Measurements from ENCODE around the gene LAD1. TPM values are rescaled to one million over a fixed set of nuclear protein-coding genes. Genes with fewer than 3 reads are reported as not detected.

LAD1 gene
- total RNA-seq, 1 donor from 2014 or later, result 38.0 TPM

GRCh38 chr1:201436969-201437368 is 37.8 kb upstream of the LAD1 start:
- H3K27ac Mint-ChIP-seq, result no peak overlapping the region
- DNase-seq (ENCODE audit: low spot score, unreplicated experiment), result no peak
- peaks cover 12% of the 10 kb centered on the region for H3K27me3 Mint-ChIP-seq
- TF ChIP-seq, protein P1, sequence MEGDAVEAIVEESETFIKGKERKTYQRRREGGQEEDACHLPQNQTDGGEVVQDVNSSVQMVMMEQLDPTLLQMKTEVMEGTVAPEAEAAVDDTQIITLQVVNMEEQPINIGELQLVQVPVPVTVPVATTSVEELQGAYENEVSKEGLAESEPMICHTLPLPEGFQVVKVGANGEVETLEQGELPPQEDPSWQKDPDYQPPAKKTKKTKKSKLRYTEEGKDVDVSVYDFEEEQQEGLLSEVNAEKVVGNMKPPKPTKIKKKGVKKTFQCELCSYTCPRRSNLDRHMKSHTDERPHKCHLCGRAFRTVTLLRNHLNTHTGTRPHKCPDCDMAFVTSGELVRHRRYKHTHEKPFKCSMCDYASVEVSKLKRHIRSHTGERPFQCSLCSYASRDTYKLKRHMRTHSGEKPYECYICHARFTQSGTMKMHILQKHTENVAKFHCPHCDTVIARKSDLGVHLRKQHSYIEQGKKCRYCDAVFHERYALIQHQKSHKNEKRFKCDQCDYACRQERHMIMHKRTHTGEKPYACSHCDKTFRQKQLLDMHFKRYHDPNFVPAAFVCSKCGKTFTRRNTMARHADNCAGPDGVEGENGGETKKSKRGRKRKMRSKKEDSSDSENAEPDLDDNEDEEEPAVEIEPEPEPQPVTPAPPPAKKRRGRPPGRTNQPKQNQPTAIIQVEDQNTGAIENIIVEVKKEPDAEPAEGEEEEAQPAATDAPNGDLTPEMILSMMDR (IDR thresholded peaks at IDR 0.05; ENCODE audit: unreplicated experiment), result no peak
- no peak overlapping the region for H3K4me3 Mint-ChIP-seq (ENCODE audit: low read depth)
- H3K9me3 Mint-ChIP-seq (ENCODE audit: low read depth), result peaks cover 11% of the 10 kb centered on the region
- no peaks in the 10 kb centered on the region for H3K36me3 Mint-ChIP-seq (ENCODE audit: insufficient read depth)
- H3K4me1 Mint-ChIP-seq (ENCODE audit: low read depth), result peaks cover 4% of the 10 kb centered on the region

DNA sequence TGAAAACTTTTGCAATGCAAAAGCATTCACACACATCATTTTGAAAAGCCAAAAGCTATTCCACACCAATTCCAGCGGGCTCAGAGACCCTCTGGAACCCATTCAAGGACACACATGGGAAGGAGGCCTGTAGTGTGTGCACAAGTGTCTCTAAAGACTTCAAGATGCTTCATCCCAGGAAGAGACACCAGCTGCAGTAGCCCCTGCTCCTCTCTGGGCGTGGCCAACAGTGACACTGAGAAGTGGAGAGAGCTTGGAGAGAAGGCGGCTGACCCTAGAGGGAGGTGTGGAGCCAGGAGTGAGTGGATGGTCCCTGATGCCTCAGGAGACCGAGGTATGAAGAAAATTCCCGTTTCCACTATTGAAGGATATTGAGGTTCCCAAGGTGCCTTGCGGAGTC is 37.3 kb upstream of the LAD1 start:
- Mint-ChIP-seq H3K4me3 (ENCODE audit: low read depth) (no peak overlapping the region), H3K4me1 (ENCODE audit: low read depth) (peaks cover 4% of the 10 kb centered on the region), H3K27me3 (peaks cover 12% of the 10 kb centered on the region), H3K36me3 (ENCODE audit: insufficient read depth) (no peaks in the 10 kb centered on the region), H3K27ac (no peak overlapping the region), H3K9me3 (ENCODE audit: low read depth) (peaks cover 10% of the 10 kb centered on the region)
- TF ChIP-seq, protein P1 (IDR thresholded peaks at IDR 0.05; ENCODE audit: unreplicated experiment), result no peak
- no peak for DNase-seq (ENCODE audit: low spot score, unreplicated experiment)

DNA sequence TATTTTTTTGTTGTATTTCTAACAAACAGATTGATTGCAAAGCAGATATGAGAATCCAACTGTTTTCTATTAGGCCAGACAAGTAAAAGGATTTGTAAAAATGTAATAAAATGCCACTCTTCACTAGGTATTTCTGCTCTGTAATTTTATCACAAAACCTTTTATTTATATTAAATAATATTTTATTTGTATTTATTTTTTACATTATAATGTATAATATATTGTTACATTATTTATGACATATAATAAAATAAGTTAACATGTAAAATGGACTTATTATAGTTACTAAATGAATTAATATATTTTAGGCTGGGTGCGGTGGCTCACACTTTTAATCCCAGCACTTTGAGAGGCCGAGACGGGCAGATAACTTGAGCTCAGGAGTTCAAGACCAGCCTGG is 35.1 kb upstream of the LAD1 start:
- no peak overlapping the region for H3K4me3 Mint-ChIP-seq (ENCODE audit: low read depth)
- H3K27me3 Mint-ChIP-seq, result peaks cover 18% of the 10 kb centered on the region
- TF ChIP-seq, protein P1 (IDR thresholded peaks at IDR 0.05; ENCODE audit: unreplicated experiment), result no peak
- H3K4me1 Mint-ChIP-seq (ENCODE audit: low read depth), result peaks cover 4% of the 10 kb centered on the region
- no peak overlapping the region for H3K27ac Mint-ChIP-seq
- no peaks in the 10 kb centered on the region for H3K36me3 Mint-ChIP-seq (ENCODE audit: insufficient read depth)
- DNase-seq (ENCODE audit: low spot score, unreplicated experiment), result no peak
- no peaks in the 10 kb centered on the region for H3K9me3 Mint-ChIP-seq (ENCODE audit: low read depth)

DNA sequence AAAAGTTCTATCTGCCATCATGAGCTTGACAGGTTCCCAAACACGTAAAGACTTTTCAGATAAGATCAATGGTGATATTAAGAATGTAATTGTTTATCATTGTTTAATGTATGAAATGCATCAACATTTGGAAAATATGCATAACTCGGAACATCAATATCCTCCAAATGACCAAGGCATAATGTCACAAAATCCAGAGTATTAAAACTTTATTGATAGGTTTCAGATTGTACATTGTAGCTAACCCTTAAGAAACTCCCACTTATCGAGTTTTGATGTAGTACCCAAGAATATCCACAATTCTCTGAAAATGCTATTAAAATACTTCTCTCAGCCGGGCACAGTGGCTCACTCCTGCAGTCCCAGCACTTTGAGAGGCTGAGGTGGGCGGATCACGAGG is 34.5 kb upstream of the LAD1 start:
- no peak overlapping the region for H3K27ac Mint-ChIP-seq
- peaks cover 4% of the 10 kb centered on the region for H3K4me1 Mint-ChIP-seq (ENCODE audit: low read depth)
- no peaks in the 10 kb centered on the region for H3K9me3 Mint-ChIP-seq (ENCODE audit: low read depth)
- H3K4me3 Mint-ChIP-seq (ENCODE audit: low read depth), result no peak overlapping the region
- DNase-seq (ENCODE audit: low spot score, unreplicated experiment), result no peak
- no peaks in the 10 kb centered on the region for H3K36me3 Mint-ChIP-seq (ENCODE audit: insufficient read depth)
- TF ChIP-seq, protein P1 (IDR thresholded peaks at IDR 0.05; ENCODE audit: unreplicated experiment), result no peak
- peaks cover 18% of the 10 kb centered on the region for H3K27me3 Mint-ChIP-seq

DNA sequence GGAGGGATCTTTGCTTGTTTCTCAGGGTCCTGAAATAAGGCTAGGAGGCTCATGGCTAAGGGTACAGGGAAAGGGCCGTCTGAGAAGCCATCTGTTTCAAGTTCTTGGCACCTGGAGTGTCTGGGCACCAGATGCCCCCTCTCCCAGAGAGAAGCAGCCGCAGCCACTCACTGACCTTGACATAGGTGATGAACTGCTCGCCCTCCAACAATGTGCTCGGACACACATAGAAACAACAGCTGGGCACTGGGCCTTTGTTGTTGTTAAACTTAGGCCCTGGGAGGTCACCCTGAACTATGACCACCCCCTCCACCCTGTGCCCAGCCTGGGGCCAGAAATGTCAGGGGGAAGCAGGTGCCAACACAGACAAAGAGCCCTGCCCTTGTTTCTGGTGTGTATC is 31.7 kb upstream of the LAD1 start:
- H3K4me1 Mint-ChIP-seq (ENCODE audit: low read depth), result peaks cover 1% of the 10 kb centered on the region
- H3K9me3 Mint-ChIP-seq (ENCODE audit: low read depth), result no peaks in the 10 kb centered on the region
- DNase-seq (ENCODE audit: low spot score, unreplicated experiment), result no peak
- H3K4me3 Mint-ChIP-seq (ENCODE audit: low read depth), result no peak overlapping the region
- peaks cover 9% of the 10 kb centered on the region for H3K27me3 Mint-ChIP-seq
- no peaks in the 10 kb centered on the region for H3K36me3 Mint-ChIP-seq (ENCODE audit: insufficient read depth)
- TF ChIP-seq, protein P1 (IDR thresholded peaks at IDR 0.05; ENCODE audit: unreplicated experiment), result no peak
- H3K27ac Mint-ChIP-seq, result no peak overlapping the region

Data from progenitor cell of endocrine pancreas (in vitro differentiated cells).